Kidney epithelial cell (primary cell): ENCODE results near the gene SH3BP2. TPM values are rescaled to one million over a fixed set of nuclear protein-coding genes. Genes with fewer than 3 reads are reported as not detected.

Experiments
- DNase-seq: peaks from one replicate; pipeline ENCODE4 v3.0.0-alpha.2; 2010; ENCODE audit warnings: low read depth
- H3K27me3 ChIP-seq: 2 replicates; pipeline ENCODE4 v1.6.0; 2011; ENCODE audit warnings: low read length; ENCODE audit not compliant: control insufficient read depth, insufficient read depth
- H3K36me3 ChIP-seq: 2 replicates; pipeline ENCODE4 v1.5.1; 2011; ENCODE audit warnings: low read length; ENCODE audit not compliant: control insufficient read depth, insufficient read depth
- H3K4me3 ChIP-seq: 2 replicates; pipeline ENCODE4 v1.5.1; 2011; ENCODE audit warnings: low read depth, mild to moderate bottlenecking, control low read depth, low read length
- total RNA-seq: library from RNA; depleted of rRNA; stranded (reverse); fragments of >200 nt; gene quantifications from 2 replicates; pipeline ENCODE4 v1.2.3, GENCODE V29; 2015
- TF ChIP-seq, protein P1 (sequence below): IDR thresholded peaks from 2 replicates; pipeline ENCODE4 v1.5.1; 2011; ENCODE audit warnings: mild to moderate bottlenecking, moderate library complexity, low read length, control low read depth, inconsistent platforms; ENCODE audit not compliant: insufficient read depth, poor library complexity, severe bottlenecking

SH3BP2 gene
- total RNA-seq, 1 donor from 2014 or later = 62.7 TPM

- DNase-seq = no peak
- H3K4me3 ChIP-seq = no peak overlapping the region
- no peaks in the 10 kb centered on the region for H3K27me3 ChIP-seq
- TF ChIP-seq, protein P1, sequence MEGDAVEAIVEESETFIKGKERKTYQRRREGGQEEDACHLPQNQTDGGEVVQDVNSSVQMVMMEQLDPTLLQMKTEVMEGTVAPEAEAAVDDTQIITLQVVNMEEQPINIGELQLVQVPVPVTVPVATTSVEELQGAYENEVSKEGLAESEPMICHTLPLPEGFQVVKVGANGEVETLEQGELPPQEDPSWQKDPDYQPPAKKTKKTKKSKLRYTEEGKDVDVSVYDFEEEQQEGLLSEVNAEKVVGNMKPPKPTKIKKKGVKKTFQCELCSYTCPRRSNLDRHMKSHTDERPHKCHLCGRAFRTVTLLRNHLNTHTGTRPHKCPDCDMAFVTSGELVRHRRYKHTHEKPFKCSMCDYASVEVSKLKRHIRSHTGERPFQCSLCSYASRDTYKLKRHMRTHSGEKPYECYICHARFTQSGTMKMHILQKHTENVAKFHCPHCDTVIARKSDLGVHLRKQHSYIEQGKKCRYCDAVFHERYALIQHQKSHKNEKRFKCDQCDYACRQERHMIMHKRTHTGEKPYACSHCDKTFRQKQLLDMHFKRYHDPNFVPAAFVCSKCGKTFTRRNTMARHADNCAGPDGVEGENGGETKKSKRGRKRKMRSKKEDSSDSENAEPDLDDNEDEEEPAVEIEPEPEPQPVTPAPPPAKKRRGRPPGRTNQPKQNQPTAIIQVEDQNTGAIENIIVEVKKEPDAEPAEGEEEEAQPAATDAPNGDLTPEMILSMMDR = no peak
- peaks cover 10% of the 10 kb centered on the region for H3K36me3 ChIP-seq
Observed at GRCh38 chr4:2834001-2834921, 41.4 kb downstream of the SH3BP2 start.

- DNase-seq = no peak
- H3K27me3 ChIP-seq = no peaks in the 10 kb centered on the region
- TF ChIP-seq, protein P1 = no peak
- H3K4me3 ChIP-seq = no peak overlapping the region
- peaks cover 8% of the 10 kb centered on the region for H3K36me3 ChIP-seq
Observed at GRCh38 chr4:2835978-2836377, 43.1 kb downstream of the SH3BP2 start.

GRCh38 chr4:2836391-2836859, 43.5 kb downstream of the SH3BP2 start:
- no peak overlapping the region for H3K4me3 ChIP-seq
- H3K36me3 ChIP-seq = peaks cover 8% of the 10 kb centered on the region
- H3K27me3 ChIP-seq = no peaks in the 10 kb centered on the region
- TF ChIP-seq, protein P1 = no peak
- DNase-seq = no peak

DNA sequence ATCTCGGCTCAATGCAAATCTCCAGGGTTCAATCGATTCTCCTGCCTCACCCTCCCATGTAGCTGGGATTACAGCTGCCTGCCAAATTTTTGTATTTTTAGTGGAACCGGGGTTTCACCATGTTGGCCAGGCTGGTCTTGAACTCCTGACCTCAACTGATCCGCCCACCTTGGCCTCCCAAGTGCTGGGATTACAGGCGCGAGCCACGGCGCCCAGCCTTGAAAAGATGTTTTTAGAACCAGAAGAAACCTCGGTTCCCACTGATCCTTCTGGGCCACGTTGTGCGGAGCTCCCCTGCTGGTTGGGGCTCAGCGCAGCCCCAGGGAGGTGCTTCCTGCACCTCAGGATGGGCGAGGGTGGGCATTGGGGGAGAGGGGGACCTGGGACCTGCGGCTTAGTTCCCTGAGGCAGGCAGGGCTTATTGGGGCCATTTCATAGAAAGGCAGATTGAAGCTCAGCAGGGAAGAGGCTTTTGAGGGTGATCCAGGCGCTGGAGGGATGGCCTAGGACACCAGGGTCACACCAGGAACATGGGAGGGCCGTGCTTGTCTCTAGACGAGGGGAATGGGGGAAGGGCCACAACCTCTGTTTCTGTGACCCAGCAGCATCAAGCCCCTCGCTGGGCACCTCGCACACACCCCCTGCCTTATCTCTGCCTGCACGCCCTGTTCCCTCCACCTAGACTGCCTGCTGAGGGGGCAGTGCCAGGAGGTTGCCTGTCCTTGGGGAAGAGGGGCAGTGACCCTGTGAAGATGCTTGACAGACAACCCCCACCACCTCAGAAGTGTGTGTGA, 44.4 kb downstream of the SH3BP2 start:
- no peak for DNase-seq
- Histone ChIP-seq H3K27me3 (no peaks in the 10 kb centered on the region), H3K4me3 (no peak overlapping the region), H3K36me3 (peaks cover 8% of the 10 kb centered on the region)
- TF ChIP-seq, protein P1 = no peak

DNA sequence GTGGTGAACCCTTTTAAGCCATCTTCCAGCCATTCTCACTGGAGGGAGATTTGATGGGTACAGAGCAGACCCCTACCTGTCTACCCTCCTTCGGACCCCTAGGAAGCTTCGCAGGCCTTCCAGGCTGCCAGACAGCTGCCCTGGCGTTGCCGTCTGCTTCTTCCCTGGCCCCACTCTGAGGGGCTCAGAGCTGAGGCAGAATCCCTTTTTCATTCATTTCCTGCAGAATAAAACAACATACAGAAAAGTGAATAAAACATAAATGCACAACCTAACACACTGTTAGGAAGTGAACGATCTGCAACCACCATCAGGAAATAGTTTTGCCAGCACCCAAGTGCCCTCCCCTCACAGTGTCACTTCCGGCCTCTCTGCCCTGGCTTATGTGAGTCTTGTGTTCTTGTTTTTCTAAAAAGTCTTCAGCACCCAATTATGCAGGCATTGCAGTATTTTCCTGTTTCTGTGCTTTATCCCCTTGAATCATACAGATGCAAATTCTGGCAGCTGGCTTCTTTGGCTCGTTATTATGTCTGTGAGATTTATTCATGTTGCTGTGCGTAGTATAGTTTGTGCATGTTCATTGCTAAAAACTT, 45.1 kb downstream of the SH3BP2 start:
- peaks cover 8% of the 10 kb centered on the region for H3K36me3 ChIP-seq
- no peaks in the 10 kb centered on the region for H3K27me3 ChIP-seq
- no peak for DNase-seq
- H3K4me3 ChIP-seq = no peak overlapping the region
- TF ChIP-seq, protein P1 = no peak
